ENCODE data around the gene SIMC1.

Gene SIMC1

DNA sequence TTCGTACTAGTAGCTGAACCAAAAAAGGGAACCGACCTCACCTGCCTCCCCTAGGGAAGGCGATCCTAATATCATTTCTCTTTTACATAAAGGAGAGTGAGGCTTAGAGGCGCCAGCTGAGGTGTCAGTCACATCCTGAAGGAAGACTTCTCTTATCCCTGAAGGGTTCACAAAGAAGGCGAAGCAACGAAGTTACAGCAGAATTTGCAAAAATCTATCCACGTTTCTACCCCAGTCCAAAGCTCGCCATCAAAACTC is 123.9 kb downstream of the SIMC1 start:
- H3K27me3 ChIP-seq (ENCODE audit: insufficient read depth, low read depth, severe bottlenecking) = no peaks in the 10 kb centered on the region

GRCh38 chr5:176364765-176365350 is 126.6 kb downstream of the SIMC1 start:
- Histone ChIP-seq H3K9me3 (ENCODE audit: severe bottlenecking) (no peaks in the 10 kb centered on the region), H3K36me3 (peaks cover 5% of the 10 kb centered on the region), H3K27me3 (ENCODE audit: insufficient read depth, low read depth, severe bottlenecking) (no peaks in the 10 kb centered on the region), H3K27ac (no peak overlapping the region), H3K4me3 (ENCODE audit: low read depth, low read length) (peak overlapping the region; percentile 82)
- TF ChIP-seq CTCF (IDR thresholded peaks at IDR 0.05; ENCODE audit: low read depth, low read length) = no peak
- DNase-seq = no peak

More for the DNA sequence above, 123.9 kb downstream of the SIMC1 start:
- no peaks in the 10 kb centered on the region for H3K9me3 ChIP-seq (ENCODE audit: severe bottlenecking)
- peak overlapping the region; percentile 95 for H3K4me3 ChIP-seq (ENCODE audit: low read depth, low read length)
- H3K36me3 ChIP-seq = peaks cover 28% of the 10 kb centered on the region
- H3K27ac ChIP-seq = no peak overlapping the region
- no peak for DNase-seq
- no peak for TF ChIP-seq CTCF (IDR thresholded peaks at IDR 0.05; ENCODE audit: low read depth, low read length)

DNA sequence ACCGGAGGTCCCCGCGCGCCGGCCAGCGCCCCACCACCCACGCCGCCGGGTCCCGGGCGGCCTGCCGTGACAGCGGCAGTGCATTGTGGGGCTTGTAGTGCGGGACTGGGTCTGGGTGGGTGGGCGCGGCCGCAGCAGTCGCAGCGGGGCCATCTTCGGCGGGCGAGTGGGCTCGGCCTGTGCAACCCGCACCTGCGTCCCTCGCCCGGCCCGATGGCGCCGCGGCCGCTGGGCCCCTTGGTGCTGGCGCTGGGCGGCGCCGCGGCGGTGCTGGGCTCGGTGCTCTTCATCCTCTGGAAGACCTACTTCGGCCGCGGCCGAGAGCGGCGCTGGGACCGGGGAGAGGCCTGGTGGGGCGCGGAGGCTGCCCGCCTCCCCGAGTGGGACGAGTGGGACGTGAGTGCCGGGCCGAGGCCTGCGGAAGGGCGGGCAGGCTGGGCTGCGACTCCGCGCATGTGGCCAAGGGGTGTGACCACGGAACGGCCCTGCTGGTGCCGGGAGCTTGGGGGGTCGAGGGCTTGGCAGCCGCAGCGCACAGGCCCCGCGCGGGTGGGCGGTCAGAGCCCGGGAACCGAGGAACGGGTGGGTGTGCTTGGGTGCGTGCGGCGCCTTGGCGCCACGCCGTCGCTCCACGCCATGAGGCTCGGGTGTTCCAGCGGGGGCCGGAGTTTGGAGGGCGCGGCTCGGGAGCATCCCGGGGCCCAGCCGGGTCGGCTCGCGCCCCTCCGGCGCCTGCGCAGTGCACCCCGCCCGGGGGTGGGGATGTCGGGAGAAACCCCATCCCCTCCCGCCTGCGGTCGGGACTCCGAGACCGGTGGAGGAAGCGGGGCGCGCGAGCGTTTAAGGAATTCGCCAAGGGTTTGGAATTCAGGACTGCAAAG is 127.4 kb downstream of the SIMC1 start, which contains the start of gene ARL10:
ARL10 (plus strand) TSS at position 137 of the 881 bp plus-strand sequence; CDS start at position 214, 77 bp downstream.
- peak; percentile 57 for DNase-seq
- H3K9me3 ChIP-seq (ENCODE audit: severe bottlenecking) = no peaks in the 10 kb centered on the region
- no peak within 1 kb of the TSS for H3K27ac ChIP-seq
- TF ChIP-seq CTCF (IDR thresholded peaks at IDR 0.05; ENCODE audit: low read depth, low read length) = no peak
- peak within 1 kb of the TSS; percentile 82 for H3K4me3 ChIP-seq (ENCODE audit: low read depth, low read length)
- peaks cover 7% of the 10 kb centered on the region for H3K36me3 ChIP-seq
- H3K27me3 ChIP-seq (ENCODE audit: insufficient read depth, low read depth, severe bottlenecking) = no peaks in the 10 kb centered on the region

GRCh38 chr5:176366232-176366894 is 128.1 kb downstream of the SIMC1 start:
- Histone ChIP-seq H3K9me3 (ENCODE audit: severe bottlenecking) (no peaks in the 10 kb centered on the region), H3K4me3 (ENCODE audit: low read depth, low read length) (no peak overlapping the region)

GRCh38 chr5:176368726-176369125 is 130.5 kb downstream of the SIMC1 start:
- Histone ChIP-seq H3K9me3 (ENCODE audit: severe bottlenecking) (no peaks in the 10 kb centered on the region), H3K27me3 (ENCODE audit: insufficient read depth, low read depth, severe bottlenecking) (no peaks in the 10 kb centered on the region), H3K36me3 (peaks cover 3% of the 10 kb centered on the region), H3K4me3 (ENCODE audit: low read depth, low read length) (no peak overlapping the region), H3K27ac (no peak overlapping the region)
- no peak for TF ChIP-seq CTCF (IDR thresholded peaks at IDR 0.05; ENCODE audit: low read depth, low read length)
- no peak for DNase-seq

More at GRCh38 chr5:176366232-176366894, 128.1 kb downstream of the SIMC1 start:
- no peak overlapping the region for H3K27ac ChIP-seq
- DNase-seq = no peak
- TF ChIP-seq CTCF (IDR thresholded peaks at IDR 0.05; ENCODE audit: low read depth, low read length) = no peak
- H3K27me3 ChIP-seq (ENCODE audit: insufficient read depth, low read depth, severe bottlenecking) = no peaks in the 10 kb centered on the region
- H3K36me3 ChIP-seq = peaks cover 5% of the 10 kb centered on the region
